ENCODE results near the gene RBFOX2. TPM values are rescaled to one million over a fixed set of nuclear protein-coding genes. Genes with fewer than 3 reads are reported as not detected.

RBFOX2 gene
- total RNA-seq, 1 donor from 2014 or later: 58.1 TPM

- H3K27me3 ChIP-seq: no peaks in the 10 kb centered on the region
- no peaks in the 10 kb centered on the region for H3K36me3 ChIP-seq
- no peaks in the 10 kb centered on the region for H3K9me3 ChIP-seq
- peaks cover 8 to 28% of the 10 kb centered on the region in 2 donors for H3K4me1 ChIP-seq
- no peak overlapping the region for H3K4me3 ChIP-seq
- intact Hi-C loops (cut with DNase I): no loop called here
- no peak overlapping the region for H3K27ac ChIP-seq
- no peak for DNase-seq (ENCODE audit: low spot score in 2 of 2)
- no peak for TF ChIP-seq CTCF (IDR thresholded peaks at IDR 0.05)
Observed at GRCh38 chr22:35899736-35900135, 128.9 kb downstream of the RBFOX2 start.

- no peak overlapping the region for H3K4me3 ChIP-seq
- no peak for TF ChIP-seq CTCF (IDR thresholded peaks at IDR 0.05)
- no peaks in the 10 kb centered on the region for H3K9me3 ChIP-seq
- no peaks in the 10 kb centered on the region for H3K27me3 ChIP-seq
- intact Hi-C loops (cut with DNase I): no loop called here
- no peak for DNase-seq (ENCODE audit: low spot score in 2 of 2)
- H3K4me1 ChIP-seq: peaks cover 8 to 24% of the 10 kb centered on the region in 2 donors
- no peaks in the 10 kb centered on the region for H3K36me3 ChIP-seq
- no peak overlapping the region for H3K27ac ChIP-seq
Observed at GRCh38 chr22:35896111-35896705, 132.4 kb downstream of the RBFOX2 start.

GRCh38 chr22:35894937-35895708 is 133.5 kb downstream of the RBFOX2 start:
- peaks cover 5 to 13% of the 10 kb centered on the region in 2 donors for H3K4me1 ChIP-seq
- DNase-seq (ENCODE audit: low spot score in 2 of 2): peak in 1 of 2 donors; percentile 71
- TF ChIP-seq CTCF (IDR thresholded peaks at IDR 0.05): no peak

GRCh38 chr22:35894464-35894878 is 134.2 kb downstream of the RBFOX2 start:
- Histone ChIP-seq H3K9me3 (no peaks in the 10 kb centered on the region), H3K4me3 (peak overlapping the region; percentile 39 to 67), H3K36me3 (no peaks in the 10 kb centered on the region), H3K27ac (peak overlapping the region; percentile 76 to 82), H3K27me3 (no peaks in the 10 kb centered on the region), H3K4me1 (peaks cover 5 to 11% of the 10 kb centered on the region in 2 donors)
- intact Hi-C loops (cut with DNase I): loop anchor here (2.0 kb wide), 1 partner anchor 20 kb away; no protein-coding TSS in a partner anchor
- TF ChIP-seq CTCF (IDR thresholded peaks at IDR 0.05): peak in 2 of 3 experiments; percentile 33 to 40
- peak in 1 of 2 donors; percentile 79 for DNase-seq (ENCODE audit: low spot score in 2 of 2)

More at GRCh38 chr22:35894937-35895708, 133.5 kb downstream of the RBFOX2 start:
- Histone ChIP-seq H3K27ac (peak overlapping the region; percentile 76 to 82), H3K9me3 (no peaks in the 10 kb centered on the region), H3K4me3 (peak overlapping the region; percentile 39 to 67), H3K27me3 (no peaks in the 10 kb centered on the region), H3K36me3 (no peaks in the 10 kb centered on the region)
- intact Hi-C loops (cut with DNase I): loop anchor here (2.0 kb wide), 1 partner anchor 20 kb away; no protein-coding TSS in a partner anchor

- peak overlapping the region; percentile 76 to 82 for H3K27ac ChIP-seq
- DNase-seq (ENCODE audit: low spot score in 2 of 2): no peak
Observed at GRCh38 chr22:35893698-35894097, 134.9 kb downstream of the RBFOX2 start.

More at GRCh38 chr22:35893698-35894097, 134.9 kb downstream of the RBFOX2 start:
- intact Hi-C loops (cut with DNase I): loop anchor here (2.0 kb wide), 1 partner anchor 21 kb away; no protein-coding TSS in a partner anchor
- Histone ChIP-seq H3K36me3 (no peaks in the 10 kb centered on the region), H3K4me3 (peak overlapping the region; percentile 39 to 67), H3K27me3 (no peaks in the 10 kb centered on the region), H3K4me1 (peaks cover 5 to 11% of the 10 kb centered on the region in 2 donors), H3K9me3 (no peaks in the 10 kb centered on the region)
- TF ChIP-seq CTCF (IDR thresholded peaks at IDR 0.05): no peak

All from ascending aorta (tissue), 2 donors.